Measurements from ENCODE around the gene TRIM2.

- TF ChIP-seq CTCF (conservative IDR thresholded peaks at IDR 0.05) (no peak), EZH2 (IDR thresholded peaks at IDR 0.05; ENCODE audit: low read depth) (no peak)
Observed at GRCh38 chr4:153364061-153364460, 159.8 kb downstream of the TRIM2 start.

Measured in PC-9 (cell line).